ENCODE data around the gene ERH. TPM values are rescaled to one million over a fixed set of nuclear protein-coding genes. Genes with fewer than 3 reads are reported as not detected.

The ERH gene
- total RNA-seq, 1 donor from 2014 or later = 337 TPM

DNA sequence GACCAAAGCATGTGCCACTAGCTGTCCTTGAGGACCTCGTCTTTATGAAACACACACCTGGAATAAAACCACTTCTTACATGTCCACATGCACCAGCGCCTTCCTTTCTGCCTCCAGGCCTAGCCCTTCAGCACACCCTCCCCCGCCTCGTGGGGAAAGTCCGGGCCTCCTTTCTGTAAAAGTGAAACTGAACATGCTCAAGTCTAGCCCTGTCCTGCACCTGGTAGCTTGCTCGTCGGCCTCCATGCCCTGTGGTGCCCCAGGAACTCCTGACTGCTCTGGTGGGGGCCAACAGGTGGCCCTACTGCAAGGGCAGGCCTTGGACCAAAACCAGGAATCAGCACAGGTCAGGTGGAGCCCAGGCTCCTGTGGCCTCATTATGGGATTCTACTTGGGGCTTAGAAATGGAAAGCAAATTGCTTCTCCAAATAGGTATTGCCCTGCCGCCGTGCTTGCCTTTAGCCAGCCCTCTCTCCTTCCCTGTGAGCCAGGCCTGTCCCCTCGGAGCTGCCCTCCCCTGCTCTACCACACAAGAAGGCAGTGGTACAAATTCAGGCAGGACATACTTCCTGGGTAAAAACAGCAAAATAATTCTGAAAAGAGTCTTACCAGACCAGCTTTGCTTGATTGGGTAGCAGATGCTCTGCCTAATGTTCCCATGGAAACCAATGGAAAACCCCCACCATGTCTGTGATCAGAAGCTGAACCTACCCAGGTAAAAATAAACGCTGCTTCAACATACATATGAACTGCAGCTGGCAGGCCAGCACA, 43.5 kb downstream of the ERH start:
- Mint-ChIP-seq H3K9me3 (no peaks in the 10 kb centered on the region), H3K27me3 (ENCODE audit: insufficient read depth, low read depth) (peaks cover 9% of the 10 kb centered on the region), H3K27ac (peak overlapping the region; percentile 83), H3K4me1 (peaks cover 28% of the 10 kb centered on the region), H3K36me3 (peaks cover 6% of the 10 kb centered on the region), H3K4me3 (no peak overlapping the region)
- no peak for TF ChIP-seq EZH2 (IDR thresholded peaks at IDR 0.05)
- TF ChIP-seq CTCF (IDR thresholded peaks at IDR 0.05) = no peak
- TF ChIP-seq EZH2phosphoT487 (IDR thresholded peaks at IDR 0.05) = no peak
- Histone ChIP-seq H3F3A (ENCODE audit: low read depth) (no peaks in the 10 kb centered on the region), H3K36me3 (no peaks in the 10 kb centered on the region), H3K9me3 (ENCODE audit: low read depth) (no peaks in the 10 kb centered on the region), H3K27ac (no peak overlapping the region), H4K20me1 (ENCODE audit: low read depth) (no peaks in the 10 kb centered on the region), H2AFZ (replicated peaks) (no peak overlapping the region), H3K4me2 (no peak overlapping the region), H3K4me3 (no peak overlapping the region), H3K9ac (no peak overlapping the region), H3K4me1 (peaks cover 19% of the 10 kb centered on the region), H3K79me2 (ENCODE audit: low read depth) (no peaks in the 10 kb centered on the region), H3K27me3 (no peaks in the 10 kb centered on the region)
- no peak for DNase-seq (ENCODE audit: low spot score)

DNA sequence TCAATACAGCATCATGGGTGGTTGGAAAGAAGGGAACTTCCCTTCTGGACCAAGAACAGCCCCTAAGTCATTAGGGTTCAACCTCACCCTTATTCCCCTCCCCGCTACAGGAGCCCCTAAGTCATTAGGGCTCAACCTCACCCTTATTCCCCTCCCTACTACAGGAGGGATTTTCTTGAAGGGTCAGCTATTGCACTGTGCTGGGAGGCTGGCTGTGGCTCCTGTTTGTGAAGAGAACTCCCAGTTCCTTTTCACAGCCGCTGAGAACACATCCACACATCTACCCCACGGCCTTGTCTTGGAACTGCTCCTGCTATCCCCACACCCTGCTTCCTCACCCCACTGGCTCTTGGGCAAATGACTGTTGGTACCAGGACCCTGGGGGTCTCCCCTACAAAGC, 44.9 kb downstream of the ERH start:
- no peak overlapping the region for H3K4me2 ChIP-seq
- H3K4me3 ChIP-seq = no peak overlapping the region
- H3K9ac ChIP-seq = no peak overlapping the region
- H3K79me2 ChIP-seq (ENCODE audit: low read depth) = no peaks in the 10 kb centered on the region
- no peaks in the 10 kb centered on the region for H4K20me1 ChIP-seq (ENCODE audit: low read depth)
- peaks cover 6% of the 10 kb centered on the region for H3K36me3 Mint-ChIP-seq
- no peaks in the 10 kb centered on the region for H3F3A ChIP-seq (ENCODE audit: low read depth)
- H3K4me3 Mint-ChIP-seq = no peak overlapping the region
- no peaks in the 10 kb centered on the region for H3K9me3 Mint-ChIP-seq
- H3K9me3 ChIP-seq (ENCODE audit: low read depth) = no peaks in the 10 kb centered on the region
- H3K4me1 Mint-ChIP-seq = peaks cover 24% of the 10 kb centered on the region
- no peaks in the 10 kb centered on the region for H3K27me3 ChIP-seq
- TF ChIP-seq EZH2 (IDR thresholded peaks at IDR 0.05) (no peak), CTCF (IDR thresholded peaks at IDR 0.05) (no peak), EZH2phosphoT487 (IDR thresholded peaks at IDR 0.05) (no peak)
- no peaks in the 10 kb centered on the region for H3K36me3 ChIP-seq
- no peak for DNase-seq (ENCODE audit: low spot score)
- H3K4me1 ChIP-seq = peaks cover 23% of the 10 kb centered on the region
- no peak overlapping the region for H3K27ac ChIP-seq
- peaks cover 12% of the 10 kb centered on the region for H3K27me3 Mint-ChIP-seq (ENCODE audit: insufficient read depth, low read depth)
- H3K27ac Mint-ChIP-seq = no peak overlapping the region
- H2AFZ ChIP-seq (replicated peaks) = no peak overlapping the region

GRCh38 chr14:69351911-69352310, 46.2 kb downstream of the ERH start:
- H3K27ac Mint-ChIP-seq = no peak overlapping the region
- Histone ChIP-seq H3K4me2 (no peak overlapping the region), H3K36me3 (no peaks in the 10 kb centered on the region), H3K9me3 (ENCODE audit: low read depth) (no peaks in the 10 kb centered on the region), H2AFZ (replicated peaks) (no peak overlapping the region), H3F3A (ENCODE audit: low read depth) (no peaks in the 10 kb centered on the region), H3K27me3 (no peaks in the 10 kb centered on the region), H3K9ac (no peak overlapping the region), H4K20me1 (ENCODE audit: low read depth) (no peaks in the 10 kb centered on the region), H3K4me3 (no peak overlapping the region), H3K4me1 (peaks cover 23% of the 10 kb centered on the region), H3K79me2 (ENCODE audit: low read depth) (no peaks in the 10 kb centered on the region), H3K27ac (no peak overlapping the region)
- H3K36me3 Mint-ChIP-seq = peaks cover 11% of the 10 kb centered on the region
- H3K9me3 Mint-ChIP-seq = no peaks in the 10 kb centered on the region
- TF ChIP-seq CTCF (IDR thresholded peaks at IDR 0.05) (no peak), EZH2 (IDR thresholded peaks at IDR 0.05) (no peak), EZH2phosphoT487 (IDR thresholded peaks at IDR 0.05) (no peak)
- peaks cover 24% of the 10 kb centered on the region for H3K4me1 Mint-ChIP-seq
- H3K4me3 Mint-ChIP-seq = no peak overlapping the region
- peaks cover 12% of the 10 kb centered on the region for H3K27me3 Mint-ChIP-seq (ENCODE audit: insufficient read depth, low read depth)
- no peak for DNase-seq (ENCODE audit: low spot score)
